GM21367 (cell line): ENCODE data around the gene RNF215.
"Not testable (repeated sequence)": the region's sequence is repeated elsewhere in the genome, so short reads cannot be mapped to it uniquely, and the experiment has no call there.

Source experiments
- ATAC-seq: cut with Tn5 transposase; IDR thresholded peaks from one replicate; pipeline ENCODE4 v1.9.1; 2021; ENCODE audit not compliant: unreplicated experiment

RNF215 gene

DNA sequence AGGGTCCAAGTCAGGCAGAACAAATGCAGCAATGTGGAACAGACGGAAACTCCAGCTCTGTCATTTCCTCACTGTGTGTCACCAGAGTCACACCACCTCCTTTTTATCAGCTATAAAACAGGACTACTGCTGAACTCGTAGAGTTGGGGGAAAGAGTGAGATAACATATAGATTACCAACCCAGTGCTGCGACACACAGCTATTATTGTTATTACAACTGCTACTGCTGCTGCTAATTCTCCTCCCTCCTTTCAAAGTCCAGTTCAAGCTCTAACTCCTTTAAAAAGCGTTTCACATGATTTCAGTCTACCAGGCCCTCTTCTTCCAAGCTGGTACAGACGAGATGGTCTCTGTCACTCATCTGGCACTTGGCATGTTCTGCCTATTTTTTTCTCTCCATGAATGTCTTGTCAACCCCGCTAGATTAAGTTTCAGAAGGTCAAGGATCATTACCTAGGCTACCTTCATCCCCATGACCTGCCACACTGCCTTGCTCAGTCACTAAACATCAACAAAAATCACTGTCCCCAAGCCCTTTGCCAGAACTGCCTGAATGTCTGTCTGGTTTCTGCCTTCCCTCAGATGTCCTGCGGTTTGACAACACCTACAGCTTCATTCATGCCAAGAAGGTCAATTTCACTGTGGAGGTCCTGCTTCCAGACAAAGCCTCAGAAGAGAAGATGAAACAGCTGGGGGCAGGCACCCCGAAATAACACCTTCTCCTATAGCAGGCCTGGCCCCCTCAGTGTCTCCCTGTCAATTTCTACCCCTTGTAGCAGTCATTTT, 34.7 kb upstream of the RNF215 start:
- ATAC-seq: no peak

DNA sequence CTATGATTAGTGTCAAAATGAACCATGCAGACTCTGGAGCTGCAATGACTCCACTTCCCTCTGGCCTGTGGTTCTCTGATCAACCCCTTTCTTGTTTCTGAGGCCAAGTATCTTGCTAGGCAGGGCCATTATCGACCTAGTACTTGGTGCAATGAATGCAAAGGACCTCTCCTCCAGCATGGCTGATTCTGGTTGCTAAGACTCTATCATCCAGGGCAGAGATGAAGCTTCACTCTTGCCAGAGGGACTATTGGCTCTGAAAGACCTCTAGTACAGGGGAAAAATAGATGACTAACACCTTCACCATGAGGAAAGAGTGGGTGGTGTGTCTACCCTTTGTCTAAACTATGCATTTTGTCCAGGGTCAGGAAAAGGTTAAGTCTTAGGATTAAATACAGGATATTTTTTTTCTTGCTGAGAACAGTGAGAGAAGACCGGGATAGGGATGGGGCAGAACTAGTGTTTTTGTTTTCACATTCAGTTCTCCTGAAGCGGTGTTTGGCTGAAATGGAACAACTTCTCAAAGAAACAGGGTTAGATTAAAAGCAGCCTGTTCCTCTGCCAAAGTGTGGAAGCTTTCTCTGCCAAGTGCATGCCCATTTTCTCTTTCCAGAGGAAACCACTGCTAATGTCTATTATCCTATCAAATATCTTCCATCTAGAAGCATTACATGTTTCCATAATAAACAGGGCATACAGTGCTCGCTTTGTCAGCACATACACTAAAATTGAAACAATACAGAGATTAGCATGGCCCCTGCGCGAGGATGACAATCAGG, 33.3 kb upstream of the RNF215 start:
- no peak for ATAC-seq

DNA sequence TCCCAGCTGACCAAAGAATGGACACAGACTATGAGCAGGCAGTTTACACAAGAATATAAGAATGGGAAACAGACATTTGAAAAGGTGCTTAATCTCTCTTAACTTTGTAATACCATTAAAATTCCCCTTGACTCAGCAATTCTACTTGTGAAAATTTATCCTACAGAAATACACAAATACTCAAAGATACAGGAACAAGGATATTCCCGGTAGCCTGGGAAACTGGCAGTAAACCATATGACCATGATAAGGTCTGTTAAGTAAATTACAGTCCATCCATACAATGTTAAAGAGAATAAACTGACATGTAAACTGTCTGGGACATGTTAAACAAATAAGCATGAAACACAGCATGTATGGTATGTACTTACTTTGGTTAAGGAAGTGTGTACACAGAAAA, 29.6 kb upstream of the RNF215 start:
- no peak for ATAC-seq

DNA sequence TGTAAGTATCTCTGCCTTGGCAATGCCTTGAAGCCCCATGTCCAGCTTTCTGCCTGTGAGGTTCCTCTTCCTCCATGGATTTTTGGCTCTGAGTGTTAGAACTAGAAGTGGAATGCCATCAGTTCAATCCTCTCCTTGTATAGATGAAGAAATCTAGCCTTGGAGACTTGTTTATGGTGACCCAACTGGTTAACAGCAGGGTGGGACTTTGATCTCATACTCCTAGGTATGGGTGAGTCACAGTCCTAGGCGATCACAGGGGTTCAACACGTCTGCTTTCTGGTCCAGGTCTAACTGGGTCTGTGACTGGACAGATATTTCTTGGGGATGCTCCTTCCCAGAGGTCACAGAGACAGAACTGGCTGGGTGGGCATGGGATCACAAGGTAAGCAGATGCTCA, 29.2 kb upstream of the RNF215 start:
- no peak for ATAC-seq

DNA sequence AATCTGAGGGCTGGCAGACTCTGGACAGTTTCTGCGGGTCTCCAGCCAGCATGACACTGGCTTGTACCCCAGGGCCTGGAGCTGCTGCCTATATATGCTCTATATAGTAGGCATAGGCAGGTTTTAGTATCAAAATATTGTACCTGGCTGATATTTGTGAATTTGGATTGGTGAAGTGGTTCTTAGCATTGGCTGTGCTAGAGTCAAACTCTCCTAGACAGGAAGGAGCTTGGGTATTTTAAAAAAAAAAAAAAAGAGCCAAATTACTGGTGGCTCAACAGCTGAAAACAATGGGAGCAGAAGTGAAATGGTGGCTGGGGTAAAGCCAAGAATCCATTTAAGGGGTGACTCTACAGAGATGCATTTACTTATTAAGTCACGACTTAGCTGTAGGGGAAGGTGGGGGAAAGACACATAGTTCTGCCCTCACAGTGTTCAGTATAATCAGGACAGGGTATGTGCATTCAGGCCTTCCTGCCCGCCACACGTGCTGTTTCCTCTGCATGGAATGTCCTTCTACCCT, 27.4 kb upstream of the RNF215 start:
- no peak for ATAC-seq

DNA sequence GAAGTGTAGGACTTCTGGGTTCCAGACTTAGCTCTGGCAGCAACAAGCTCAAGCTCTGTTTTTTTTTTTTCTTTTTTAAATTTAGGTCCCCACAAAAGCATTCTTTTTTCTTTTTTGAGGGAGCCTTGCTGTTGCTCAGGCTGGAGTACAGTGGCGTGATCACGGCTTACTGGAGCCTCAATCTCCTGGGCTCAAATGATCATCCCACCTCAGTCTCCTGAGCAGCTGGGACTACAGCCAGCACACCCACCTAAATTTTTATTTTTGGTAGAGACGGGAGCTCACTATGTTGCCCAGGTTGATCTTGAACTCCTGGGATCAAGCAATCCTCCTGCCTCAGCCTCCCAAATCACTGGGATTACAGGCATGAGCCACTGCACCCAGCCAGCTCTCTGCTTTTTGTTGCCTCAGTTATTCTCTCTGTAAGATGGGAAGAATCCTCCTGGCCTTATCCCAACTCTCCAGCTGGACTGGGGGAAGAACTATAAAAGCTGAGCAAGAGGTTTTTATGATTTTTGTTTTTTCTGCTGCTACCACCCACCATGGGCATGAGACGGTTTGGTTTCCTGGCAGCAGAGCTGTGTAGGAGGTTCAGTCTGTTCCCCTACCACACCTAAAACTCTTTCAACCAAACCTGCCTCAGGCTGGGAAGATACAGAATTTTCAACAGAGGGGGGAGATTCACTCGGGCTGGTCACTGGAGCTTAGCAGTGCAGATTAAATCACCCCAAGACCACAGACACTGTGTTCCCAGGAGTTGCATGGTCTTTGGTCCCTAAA, 26.7 kb upstream of the RNF215 start:
- no peak for ATAC-seq

DNA sequence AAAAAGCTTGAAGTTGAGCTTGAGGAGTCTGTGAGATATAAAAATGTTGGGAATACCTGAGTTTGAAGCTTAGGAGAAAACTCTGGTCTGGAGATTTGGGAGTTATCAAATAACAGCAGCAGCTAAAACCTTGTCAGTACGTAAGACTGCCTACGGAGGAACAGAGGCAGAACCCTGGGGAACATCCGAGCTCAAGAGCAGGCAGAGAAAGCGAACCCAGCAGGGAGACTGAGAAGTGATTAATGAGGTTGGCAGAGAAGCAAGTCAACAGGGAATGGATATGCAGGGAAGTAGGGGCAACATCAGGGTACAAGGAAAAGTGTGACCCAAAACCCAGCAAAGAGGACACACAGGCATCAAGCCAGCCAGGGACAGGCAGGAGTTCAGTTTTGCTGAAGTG, 25.8 kb upstream of the RNF215 start:
- no peak for ATAC-seq

DNA sequence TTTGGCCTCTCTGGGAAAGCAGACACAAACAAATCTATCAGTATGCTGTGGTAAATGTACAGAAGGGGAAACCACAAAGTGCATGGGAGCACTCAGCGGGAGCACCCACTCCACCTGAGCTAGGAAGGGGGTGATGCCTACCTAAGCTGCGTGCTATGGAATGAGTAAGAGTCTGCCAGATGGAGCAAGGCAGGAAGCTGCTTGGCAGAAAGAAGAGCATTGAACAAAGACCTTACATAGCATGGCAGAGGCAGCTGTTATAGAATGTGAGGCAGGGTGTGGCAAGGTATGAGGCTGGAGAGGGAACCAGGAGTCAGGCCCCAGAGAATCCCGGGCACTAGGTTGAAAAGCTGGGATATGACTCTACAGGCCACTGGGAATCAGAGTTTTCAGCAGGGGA, 24.6 kb upstream of the RNF215 start:
- no peak for ATAC-seq

DNA sequence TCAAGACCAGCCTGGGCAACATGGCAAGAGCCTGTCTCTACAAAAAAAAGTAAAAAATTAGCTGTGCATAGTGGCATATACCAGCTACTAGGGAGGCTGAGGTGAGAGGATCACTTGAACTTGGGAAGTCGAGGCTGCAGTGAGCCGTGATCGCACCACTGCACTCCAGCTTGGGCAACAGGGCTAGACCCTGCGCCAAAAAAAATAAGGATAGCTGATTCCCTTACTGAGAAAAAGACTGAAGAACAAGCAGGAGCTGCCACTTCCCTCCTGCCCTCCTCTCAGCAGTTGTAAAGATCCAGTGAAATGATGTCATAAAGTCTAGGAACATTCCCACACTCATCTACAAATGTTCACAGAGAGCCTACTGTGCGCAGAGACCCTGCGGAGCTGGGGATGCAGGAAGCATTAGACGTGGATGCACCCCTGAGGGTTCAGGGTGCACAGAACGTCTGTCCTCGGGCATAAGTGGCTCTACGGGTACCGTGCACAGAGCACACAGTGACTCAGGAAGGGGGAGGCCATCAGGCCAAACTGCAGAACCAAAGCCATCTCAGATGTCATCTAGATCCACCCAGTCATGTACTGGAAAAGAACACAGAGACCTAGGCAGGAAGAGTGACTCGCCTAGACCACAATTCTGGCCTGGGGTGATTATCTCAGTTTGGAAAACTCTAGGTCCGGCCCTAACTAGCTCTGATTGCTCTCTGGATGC, 21.3 kb upstream of the RNF215 start:
- no peak for ATAC-seq

DNA sequence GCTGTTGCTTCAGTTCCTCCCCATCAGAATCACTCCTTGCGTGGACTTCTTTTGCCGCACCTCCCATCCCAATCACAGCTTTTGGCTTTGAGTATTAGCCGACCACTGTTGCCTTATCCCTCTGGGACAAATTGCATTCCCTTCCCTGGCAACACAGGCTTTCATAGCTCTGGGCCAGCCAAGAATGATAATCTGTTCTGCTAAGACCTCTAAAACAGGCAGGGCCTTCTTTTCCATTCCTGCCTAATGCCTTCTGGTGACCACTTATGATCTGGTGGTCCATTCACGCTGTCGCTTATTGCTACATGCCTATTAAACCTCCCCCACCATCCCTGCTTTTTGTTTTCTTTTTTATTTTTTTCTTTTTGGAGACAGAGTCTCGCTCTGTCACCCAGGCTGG, 19.2 kb upstream of the RNF215 start:
- no peak for ATAC-seq

DNA sequence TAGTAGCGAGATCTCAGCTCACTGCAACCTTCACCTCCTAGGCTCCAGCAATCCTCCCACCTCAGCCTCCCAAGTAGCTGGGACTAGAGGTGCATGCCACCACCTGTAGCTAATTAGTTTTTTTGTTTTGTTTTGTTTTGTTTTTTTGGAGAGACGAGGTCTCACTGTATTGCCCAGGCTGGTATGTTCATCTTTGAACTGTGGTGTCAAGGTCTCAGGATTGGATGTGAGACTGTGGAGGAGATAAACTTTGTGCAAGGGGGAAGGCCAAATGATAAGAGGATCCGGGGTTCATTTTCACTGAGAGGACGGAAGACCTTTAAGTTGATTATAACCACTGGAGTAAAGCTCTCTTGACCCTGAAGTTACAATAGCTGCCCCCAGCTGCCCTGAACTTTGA, 18.5 kb upstream of the RNF215 start:
- no peak for ATAC-seq

DNA sequence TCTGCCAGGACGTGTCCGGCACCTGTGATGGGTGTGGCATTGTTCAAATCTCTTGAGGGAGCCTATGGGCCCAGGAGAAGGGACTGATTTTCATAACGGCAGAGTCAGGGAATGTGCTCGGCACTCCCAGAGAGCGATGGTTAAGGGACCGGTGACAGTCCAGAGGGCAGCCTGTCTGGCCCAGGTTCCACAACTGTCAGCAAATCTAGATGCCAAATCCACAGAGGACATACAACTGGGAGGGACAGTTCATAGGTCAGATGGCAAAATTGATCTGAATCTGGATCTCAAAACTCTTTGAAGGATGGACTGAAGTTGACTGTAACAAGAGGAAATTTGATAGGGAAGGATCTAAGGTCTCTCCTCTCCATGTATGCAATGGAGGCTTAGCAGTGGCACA, 17.1 kb upstream of the RNF215 start:
- no peak for ATAC-seq

DNA sequence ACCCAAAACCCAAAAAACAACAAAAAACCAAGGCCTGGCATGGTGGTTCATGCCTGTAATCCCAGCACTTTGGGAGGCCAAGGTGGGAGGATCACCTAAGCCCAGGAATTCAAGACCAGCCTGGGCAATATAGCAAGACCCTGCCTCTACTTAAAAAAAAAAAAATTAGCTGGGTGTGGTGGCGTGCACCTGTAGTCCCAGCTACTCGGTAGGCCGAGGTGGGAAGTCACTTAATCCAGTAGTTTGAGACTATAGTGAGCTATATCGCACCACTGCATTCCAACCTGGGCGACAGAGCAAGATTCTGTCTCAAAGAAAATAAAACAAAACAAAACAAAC, 15.5 kb upstream of the RNF215 start:
- ATAC-seq: not testable (repeated sequence)

DNA sequence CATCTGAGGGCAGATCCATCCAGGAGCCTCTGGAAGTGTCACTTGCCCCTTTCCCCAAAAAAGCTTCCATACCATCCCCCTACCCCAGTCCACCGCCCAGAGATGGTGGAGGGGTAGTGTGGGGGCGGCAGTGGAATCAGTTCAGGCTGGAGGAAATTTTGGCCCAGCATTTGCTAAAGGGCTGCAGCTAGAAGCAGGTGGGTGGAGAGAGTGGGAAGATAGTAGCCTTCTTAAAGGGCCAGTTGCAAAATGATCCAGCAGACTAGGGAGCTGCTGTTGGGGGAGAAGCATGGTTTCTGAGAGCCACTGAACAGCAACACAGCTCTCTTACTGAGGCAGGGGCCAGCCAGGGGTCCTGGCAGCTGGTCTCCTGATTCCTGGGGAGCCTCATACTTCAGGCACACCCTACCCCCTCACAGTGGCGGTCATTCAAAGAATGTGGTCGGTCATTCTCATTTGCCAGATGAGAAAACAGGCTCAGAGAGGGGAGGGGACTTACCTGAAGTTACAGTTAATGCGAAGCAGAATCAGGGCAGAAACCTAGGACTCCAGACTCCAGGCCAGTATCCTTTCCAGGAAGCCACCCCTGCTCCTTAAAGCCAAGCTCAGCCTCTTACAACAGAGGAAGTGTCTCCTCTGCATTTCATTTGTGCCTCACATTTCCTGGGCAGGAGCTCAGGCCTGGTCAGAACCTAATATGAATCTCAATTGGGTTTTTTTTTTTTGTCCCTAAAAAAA, 15.0 kb upstream of the RNF215 start:
- no peak for ATAC-seq

DNA sequence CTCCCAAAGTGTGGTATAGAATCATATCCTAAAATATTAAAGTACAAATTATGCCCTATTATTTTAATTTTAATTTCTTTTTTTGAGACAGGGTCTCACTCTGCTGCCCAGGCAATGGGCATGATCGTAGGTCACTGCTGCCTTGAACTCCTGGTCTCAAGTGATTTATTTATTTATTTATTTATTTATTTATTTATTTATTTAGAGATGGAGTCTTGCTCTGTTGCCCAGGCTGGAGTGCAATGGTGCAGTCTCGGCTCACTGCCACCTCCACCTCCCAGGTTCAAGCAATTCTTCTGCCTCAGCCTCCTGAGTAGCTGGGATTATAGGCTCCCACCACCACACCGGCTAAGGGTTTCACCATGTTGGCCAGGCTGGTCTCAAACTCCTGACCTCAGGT, 13.8 kb upstream of the RNF215 start:
- not testable (repeated sequence) for ATAC-seq

DNA sequence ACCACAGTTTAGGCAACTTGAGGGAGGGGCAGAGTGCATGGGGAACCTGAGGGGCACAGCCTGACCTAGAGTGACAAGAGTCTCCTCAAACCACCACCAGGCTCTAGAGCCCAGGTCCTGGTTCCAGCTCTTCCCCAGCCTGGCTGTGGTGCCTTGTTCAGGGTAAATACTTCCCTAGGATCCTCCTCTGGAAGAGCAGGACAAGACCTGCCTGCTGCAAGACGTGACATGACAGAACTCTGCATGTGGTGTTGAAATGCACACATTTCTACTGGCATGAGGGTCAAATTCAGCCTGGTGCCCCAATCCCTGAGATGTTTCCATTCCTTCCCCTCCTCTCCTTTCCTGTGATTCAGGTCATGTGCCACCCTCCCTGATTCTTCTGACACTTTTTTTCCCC, 12.9 kb upstream of the RNF215 start:
- ATAC-seq: no peak

DNA sequence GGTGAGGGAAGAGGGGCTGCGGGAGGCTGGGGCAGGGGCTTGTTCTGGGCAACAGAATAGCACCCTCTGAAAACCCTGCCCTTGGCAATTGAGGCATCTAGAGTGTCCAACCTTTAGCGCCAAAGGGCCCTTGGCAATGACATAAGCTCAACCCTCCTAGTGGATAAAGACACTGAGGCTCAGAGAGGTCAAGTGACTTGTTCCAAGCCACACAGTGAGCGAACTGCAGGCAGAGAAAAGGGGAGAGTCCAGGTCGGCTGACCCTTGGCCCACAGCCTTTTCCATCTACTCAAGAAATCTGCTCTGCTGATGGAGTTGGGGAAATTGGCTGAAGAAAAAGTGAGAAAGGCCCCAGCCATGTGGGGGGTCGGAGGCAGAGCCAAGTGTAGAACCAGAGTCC, 12.5 kb upstream of the RNF215 start:
- no peak for ATAC-seq

DNA sequence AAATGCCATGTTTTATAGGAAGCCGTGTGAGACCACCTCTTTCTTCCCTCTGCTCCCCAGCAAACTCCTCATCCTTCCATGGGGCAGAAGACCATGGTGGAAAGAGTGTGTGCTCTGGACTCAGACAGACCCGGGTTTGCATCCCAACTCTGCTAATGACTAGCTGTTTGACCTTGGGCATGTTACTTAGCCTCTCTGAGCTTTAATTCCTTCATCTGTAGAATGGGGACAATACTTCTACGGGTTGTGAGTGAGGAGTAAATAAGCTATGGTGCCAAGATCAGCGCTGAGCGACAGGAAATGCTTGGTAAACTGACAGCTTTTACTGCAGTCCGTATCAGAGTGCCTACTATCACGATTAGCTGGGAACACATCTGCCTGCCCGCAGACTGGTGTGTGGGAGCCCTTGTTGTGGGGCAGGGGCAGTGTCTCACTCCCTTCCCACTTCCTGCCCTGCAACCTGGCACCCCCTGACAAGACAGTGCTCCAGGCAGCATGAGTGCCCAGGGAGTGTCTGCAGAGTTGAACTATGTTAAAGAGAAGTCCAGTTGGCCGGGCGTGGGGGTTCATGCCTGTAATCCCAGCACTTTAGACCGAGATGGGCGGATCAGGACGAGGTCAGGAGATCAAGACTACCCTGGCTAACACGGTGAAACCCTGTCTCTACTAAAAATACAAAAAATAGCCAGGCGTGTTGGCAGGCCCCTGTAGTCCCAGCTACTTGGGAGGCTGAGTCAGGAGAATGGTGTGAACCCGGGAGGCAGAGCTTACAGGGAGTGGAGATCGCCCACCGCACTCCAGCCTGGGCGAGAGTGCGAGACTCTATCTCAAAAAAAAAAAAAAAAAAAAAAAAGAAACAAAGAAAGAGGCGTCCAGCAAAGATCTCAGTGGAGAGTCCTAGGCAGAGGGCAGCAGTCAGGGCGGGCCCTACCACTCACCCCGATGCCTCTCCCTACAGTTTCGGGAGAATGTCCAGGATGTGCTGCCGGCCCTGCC, 11.8 kb upstream of the RNF215 start:
- no peak for ATAC-seq
